H1 (cell line): Measurements from ENCODE around the gene TROAP. TPM values are rescaled to one million over a fixed set of nuclear protein-coding genes. Genes with fewer than 3 reads are reported as not detected.

Source experiments
- CTCF ChIA-PET: fragments of 300-600 bp; sonication (Branson Sonifier 250); formaldehyde crosslinking; loops from one replicate; lab custom pipeline; 2021; ENCODE audit not compliant: partially characterized antibody; lab: Charles Lee
- POLR2A ChIA-PET: fragments of 300-600 bp; sonication (Branson Sonifier 250); formaldehyde crosslinking; loops from one replicate; lab custom pipeline; 2021; ENCODE audit warnings: inconsistent platforms; ENCODE audit not compliant: partially characterized antibody; lab: Charles Lee
- DNase-seq, 2 experiments: peaks; one replicate each; pipeline versions ENCODE4 v3.0.0 to v3.0.0-alpha.2; 2010 to 2022; ENCODE audit warnings: low spot score in 2 of 2, low read depth in 1 of 2, mixed read lengths in 1 of 2
- FAIRE-seq: peaks from 2 replicates; lab custom pipeline; 2011; peaks lifted over from hg19 to GRCh38; lab: Jason Lieb, UNC
- H2AFZ ChIP-seq: 2 replicates; pipeline ENCODE4 v1.8.1; 2012; ENCODE audit warnings: low read length, inconsistent platforms
- H2AK5ac ChIP-seq: 2 replicates; pipeline ENCODE4 v1.6.1; 2013; ENCODE audit warnings: low read depth, low read length
- H2BK120ac ChIP-seq: replicated peaks from 2 replicates; pipeline ENCODE3; 2013; ENCODE audit warnings: low read depth, low read length, inconsistent platforms
- H2BK12ac ChIP-seq: 2 replicates; pipeline ENCODE4 v1.6.1; 2013; ENCODE audit warnings: low read depth, low read length
- H2BK15ac ChIP-seq: 2 replicates; pipeline ENCODE4 v1.6.1; 2013; ENCODE audit warnings: low read length
- H2BK20ac ChIP-seq: 2 replicates; pipeline ENCODE4 v1.6.1; 2013; ENCODE audit warnings: low read length
- H2BK5ac ChIP-seq: 2 replicates; pipeline ENCODE4 v1.6.1; 2013; ENCODE audit warnings: low read depth, low read length
- H3K14ac ChIP-seq: 2 replicates; pipeline ENCODE4 v1.6.1; 2013; ENCODE audit warnings: inconsistent platforms; ENCODE audit not compliant: insufficient read length
- H3K18ac ChIP-seq: 2 replicates; pipeline ENCODE4 v1.6.1; 2013; ENCODE audit warnings: low read length; ENCODE audit errors: extremely low read depth
- H3K23ac ChIP-seq: 2 replicates; pipeline ENCODE4 v1.6.1; 2013; ENCODE audit warnings: inconsistent platforms; ENCODE audit not compliant: insufficient read length
- H3K23me2 ChIP-seq: 2 replicates; pipeline ENCODE4 v1.6.1; 2013; ENCODE audit warnings: low read depth, low read length
- H3K27ac ChIP-seq: 2 replicates; pipeline ENCODE4 v1.6.1; 2011; ENCODE audit warnings: low read depth, low read length, inconsistent platforms
- H3K27me3 ChIP-seq, 4 experiments: replicated peaks in 1 of 4; 1 replicate in 1 of 4; 2 replicates in 3 of 4; pipeline versions ENCODE4 v1.6.1 to v1.8.1; 2011 to 2013; ENCODE audit warnings: low read length in 3 of 4, mild to moderate bottlenecking in 3 of 4, inconsistent platforms in 2 of 4, mixed read lengths in 2 of 4, moderate library complexity in 1 of 4; ENCODE audit not compliant: control insufficient read depth in 3 of 4, insufficient read depth in 3 of 4; ENCODE audit errors: extremely low read depth in 1 of 4
- H3K36me3 ChIP-seq, 4 experiments: 2 replicates each; pipeline versions ENCODE4 v1.6.1 to v1.8.1; 2011 to 2013; ENCODE audit warnings: mild to moderate bottlenecking in 4 of 4, low read length in 3 of 4, moderate library complexity in 2 of 4, control low read depth in 1 of 4, inconsistent platforms in 1 of 4; ENCODE audit not compliant: insufficient read depth in 4 of 4, control insufficient read depth in 2 of 4
- H3K4ac ChIP-seq: replicated peaks from 2 replicates; pipeline ENCODE3; 2013; ENCODE audit warnings: low read length, low read depth, mixed read lengths, inconsistent platforms; ENCODE audit not compliant: insufficient read length
- H3K4me1 ChIP-seq, 4 experiments: replicated peaks in 1 of 4; 1 replicate in 1 of 4; 2 replicates in 3 of 4; pipeline versions ENCODE4 v1.6.1 to v1.8.1; 2011 to 2013; ENCODE audit warnings: low read length in 3 of 4, inconsistent platforms in 2 of 4, mixed read lengths in 1 of 4; ENCODE audit not compliant: insufficient read depth in 4 of 4, control insufficient read depth in 3 of 4
- H3K4me2 ChIP-seq, 2 experiments: 2 replicates each; pipeline versions ENCODE4 v1.6.1 to v1.8.1; 2011 to 2013; ENCODE audit warnings: low read depth in 2 of 2, low read length in 2 of 2, control low read depth in 1 of 2, inconsistent platforms in 1 of 2, mild to moderate bottlenecking in 1 of 2; ENCODE audit not compliant: insufficient read depth in 1 of 2
- H3K4me3 ChIP-seq, 4 experiments: fragments of 200-600, 300-600 bp in 1 of 4; sonication (generic), shearing (Covaris generic), sonication (Bioruptor Twin) in 1 of 4; 2 replicates each; pipeline versions ENCODE4 v1.5.1 to v1.8.1; 2011 to 2016; ENCODE audit warnings: low read length in 4 of 4, low read depth in 3 of 4, control low read depth in 2 of 4, inconsistent platforms in 2 of 4, mild to moderate bottlenecking in 2 of 4, mixed read lengths in 1 of 4, moderate library complexity in 1 of 4; ENCODE audit not compliant: insufficient read depth in 2 of 4; ENCODE audit errors: extremely low read depth in 1 of 4
- H3K56ac ChIP-seq: replicated peaks from 2 replicates; pipeline ENCODE3; 2013; ENCODE audit warnings: low read depth, mild to moderate bottlenecking, mixed read lengths, low read length, inconsistent platforms; ENCODE audit not compliant: insufficient read length
- H3K79me1 ChIP-seq: 2 replicates; pipeline ENCODE4 v1.6.1; 2013; ENCODE audit warnings: low read depth, low read length, control low read depth
- H3K79me2 ChIP-seq, 2 experiments: 2 replicates each; pipeline versions ENCODE4 v1.6.1 to v1.8.1; 2012 to 2013; ENCODE audit warnings: low read length in 2 of 2, mild to moderate bottlenecking in 2 of 2, inconsistent platforms in 1 of 2; ENCODE audit not compliant: insufficient read depth in 2 of 2, control insufficient read depth in 1 of 2
- H3K9ac ChIP-seq, 4 experiments: replicated peaks in 1 of 4; 1 replicate in 1 of 4; 2 replicates in 3 of 4; pipeline versions ENCODE4 v1.6.1 to v1.8.1; 2011 to 2013; ENCODE audit warnings: low read depth in 3 of 4, low read length in 3 of 4, control low read depth in 2 of 4, mild to moderate bottlenecking in 2 of 4, moderate library complexity in 2 of 4, inconsistent platforms in 1 of 4; ENCODE audit errors: extremely low read depth in 1 of 4
- H3K9me3 ChIP-seq, 2 experiments: 2 replicates each; pipeline versions ENCODE4 v1.6.1 to v1.8.1; 2012 to 2013; ENCODE audit warnings: mild to moderate bottlenecking in 2 of 2, moderate library complexity in 2 of 2, control low read depth in 1 of 2, inconsistent platforms in 1 of 2, low read depth in 1 of 2, low read length in 1 of 2, mixed read lengths in 1 of 2; ENCODE audit not compliant: insufficient read depth in 2 of 2
- H4K20me1 ChIP-seq, 2 experiments: replicated peaks in 1 of 2; 2 replicates each; pipeline versions ENCODE3 to v1.8.1; 2011 to 2013; ENCODE audit warnings: inconsistent platforms in 2 of 2, low read length in 2 of 2, mild to moderate bottlenecking in 1 of 2; ENCODE audit not compliant: insufficient read depth in 2 of 2, control insufficient read depth in 1 of 2
- H4K5ac ChIP-seq: 2 replicates; pipeline ENCODE4 v1.6.1; 2013; ENCODE audit warnings: low read length, low read depth, mixed read lengths, inconsistent platforms; ENCODE audit not compliant: insufficient read length
- H4K8ac ChIP-seq: 2 replicates; pipeline ENCODE4 v1.8.0; 2013; ENCODE audit warnings: mild to moderate bottlenecking, moderate library complexity, low read length, inconsistent platforms; ENCODE audit not compliant: insufficient read depth; ENCODE audit errors: extremely low read depth
- H4K91ac ChIP-seq: replicated peaks from 2 replicates; pipeline ENCODE3; 2013; ENCODE audit warnings: low read length, mixed read lengths, inconsistent platforms; ENCODE audit not compliant: insufficient read length
- CREB1 ChIP-seq: IDR thresholded peaks from 2 replicates; pipeline ENCODE4 v1.6.1; 2012; ENCODE audit warnings: inconsistent platforms
- EZH2 ChIP-seq: fragments of 200-600 bp; sonication (generic); IDR thresholded peaks from 2 replicates; pipeline ENCODE4 v1.7.1; 2012; ENCODE audit warnings: low read depth, mild to moderate bottlenecking, moderate library complexity, low read length, inconsistent platforms; ENCODE audit not compliant: severe bottlenecking
- JUND ChIP-seq: IDR thresholded peaks from 2 replicates; pipeline ENCODE4 v1.6.1; 2011; ENCODE audit warnings: mild to moderate bottlenecking, improper control_type of control experiment, low read length
- KDM5A ChIP-seq: fragments of 200-600 bp; IDR thresholded peaks from 2 replicates; pipeline ENCODE4 v1.7.1; 2012; ENCODE audit warnings: mild to moderate bottlenecking, low read length, inconsistent platforms, mixed read lengths
- SIN3A ChIP-seq, 2 experiments: IDR thresholded peaks in 1 of 2; conservative IDR thresholded peaks in 1 of 2; 2 replicates each; pipeline ENCODE4 v1.6.1; 2011 to 2012; ENCODE audit warnings: low read length in 2 of 2, improper control_type of control experiment in 1 of 2, low read depth in 1 of 2, mild to moderate bottlenecking in 1 of 2
- SUZ12 ChIP-seq: fragments of 200-600 bp; sonication (generic); IDR thresholded peaks from 2 replicates; pipeline ENCODE4 v1.6.1; 2012; ENCODE audit warnings: mild to moderate bottlenecking, inconsistent platforms, low read length, moderate library complexity, mixed read lengths
- WGBS, 2 experiments: shearing (Covaris generic) in 1 of 2; methylation state at CpG; one replicate each; pipeline versions ENCODE4 v1.1.6 to v1.1.7; 2013 to 2015; ENCODE audit warnings: low lambda C conversion rate in 2 of 2, mixed read lengths in 2 of 2, inconsistent platforms in 1 of 2, low coverage in 1 of 2, missing lambda C conversion rate in 1 of 2; ENCODE audit not compliant: insufficient replicate concordance in 2 of 2, insufficient coverage in 1 of 2, insufficient read length in 1 of 2; ENCODE audit errors: extremely low coverage in 1 of 2, missing lambda C conversion rate in 1 of 2; 5-methylcytosine and 5-hydroxymethylcytosine counted together
- polyA plus RNA-seq, 7 experiments: library from polyadenylated mRNA; depleted of rRNA in 3 of 7; stranded (reverse) in 5 of 7; unstranded in 2 of 7; fragments of >200 nt in 5 of 7; fragments of 200-250 nt in 2 of 7; gene quantifications; 1 replicate in 5 of 7; 2 replicates in 1 of 7; 4 replicates in 1 of 7; pipeline versions ENCODE4 v1.2.1 to v1.2.3, GENCODE V29; 2011 to 2013; ENCODE audit warnings: missing spikeins in 2 of 7, mixed read lengths in 2 of 7
- total RNA-seq: library from RNA; stranded (reverse); fragmentation: NEBNext Ultra II Directional; extraction: Animal tissue kit (Norgen Biotek cat#: 25700); gene quantifications from 2 replicates; pipeline ENCODE4 v1.2.1, GENCODE V29; 2021

The TROAP gene
- total and polyA plus RNA-seq, 2 of the 8 experiments (the other 6 are each of a cell fraction or from before 2014, with no cell fraction given): 36.7 to 52.0 TPM

- Histone ChIP-seq H3K27ac (peak overlapping the region; percentile 90), H3K27me3 (peaks cover 0 to 3% (median 0%) of the 10 kb centered on the region in 4 experiments; a peak in 3 of 7 replicates), H4K91ac (peak overlapping the region; percentile 5), H3K14ac (no peak overlapping the region), H3K79me2 (peaks cover 4 to 34% of the 10 kb centered on the region in 2 experiments), H2AK5ac (no peak overlapping the region), H3K56ac (peak overlapping the region; percentile 34), H2BK120ac (no peak overlapping the region), H3K9ac (peak overlapping the region; percentile 64 to 95 (median 86); a peak in 6 of 7 replicates), H2BK5ac (no peak overlapping the region; the same call in 1 of the 2 replicates), H3K4me2 (peak overlapping the region; percentile 76 to 86), H2AFZ (peak overlapping the region; percentile 59; the same call in 1 of the 2 replicates), H3K4ac (no peak overlapping the region), H2BK15ac (no peak overlapping the region), H3K79me1 (no peaks in the 10 kb centered on the region), H3K9me3 (no peaks in the 10 kb centered on the region), H4K8ac (peak overlapping the region; percentile 84; the same call in 1 of the 2 replicates), H2BK20ac (no peak overlapping the region), H4K5ac (peak overlapping the region; percentile 46), H3K36me3 (no peaks in the 10 kb centered on the region), H3K23ac (no peak overlapping the region), H3K4me3 (peak overlapping the region; percentile 80 to 95 (median 86)), H4K20me1 (no peaks in the 10 kb centered on the region), H3K18ac (no peak overlapping the region; the same call in 1 of the 2 replicates), H3K4me1 (peaks cover 0 to 8% (median 2%) of the 10 kb centered on the region in 4 experiments; a peak in 3 of 7 replicates), H3K23me2 (peaks cover 9% of the 10 kb centered on the region), H2BK12ac (no peak overlapping the region)
- POLR2A ChIA-PET: interaction anchor here (0.7 to 1.8 kb wide), 25 partner anchors 8 to 462 kb away, joined by 3 to 8 read pairs (median 5); partner anchors contain the start of genes DNAJC22, MCRS1, NCKAP5L and TUBA1C
- 17% methylated on average over 38 of the region's 38 CpGs; no CpG with 5 or more reads in 1 of the 2 experiments for WGBS, 2 experiments
- no peak for DNase-seq
- FAIRE-seq: no peak
- TF ChIP-seq JUND: no peak
- peak; percentile 20 for TF ChIP-seq EZH2
- TF ChIP-seq CREB1: peak; percentile 37; the same call in 1 of the 2 replicates
- TF ChIP-seq SUZ12: 0 out of 2 replicates have a peak, but pooled peaks have one; percentile 32
- TF ChIP-seq SIN3A (conservative IDR thresholded peaks at IDR 0.05 in 1 of 2, IDR thresholded peaks at IDR 0.05 in 1 of 2; ENCODE audit: low read depth in 1 of 2, low read length in 2 of 2): 0 out of 4 replicates have a peak, but pooled peaks of 1 of the 2 experiments have one; percentile 23
- TF ChIP-seq KDM5A: no peak
- CTCF ChIA-PET: interaction anchor here (0.7 to 26.7 kb wide), 15 partner anchors 8 to 214 kb away, joined by 3 to 538 read pairs (median 4); partner anchors contain the start of gene DNAJC22
Measured at GRCh38 chr12:49366096-49366651, 43.1 kb downstream of the TROAP start.
